HG03575 (cell line): ENCODE measurements around the gene ABCA7.

Experiments
- ATAC-seq: cut with Tn5 transposase; IDR thresholded peaks from one replicate; pipeline ENCODE4 v1.9.1; 2021; ENCODE audit not compliant: unreplicated experiment, insufficient number of reproducible peaks, low FRiP score; ENCODE audit errors: extremely low read depth

Gene ABCA7

GRCh38 chr19:1079566-1080111 lies 39.7 kb downstream of the ABCA7 start:
- ATAC-seq: no peak

GRCh38 chr19:1080360-1081161 lies 40.7 kb downstream of the ABCA7 start:
- no peak for ATAC-seq

- ATAC-seq: no peak
Measured at GRCh38 chr19:1081301-1082164, 41.6 kb downstream of the ABCA7 start.

DNA sequence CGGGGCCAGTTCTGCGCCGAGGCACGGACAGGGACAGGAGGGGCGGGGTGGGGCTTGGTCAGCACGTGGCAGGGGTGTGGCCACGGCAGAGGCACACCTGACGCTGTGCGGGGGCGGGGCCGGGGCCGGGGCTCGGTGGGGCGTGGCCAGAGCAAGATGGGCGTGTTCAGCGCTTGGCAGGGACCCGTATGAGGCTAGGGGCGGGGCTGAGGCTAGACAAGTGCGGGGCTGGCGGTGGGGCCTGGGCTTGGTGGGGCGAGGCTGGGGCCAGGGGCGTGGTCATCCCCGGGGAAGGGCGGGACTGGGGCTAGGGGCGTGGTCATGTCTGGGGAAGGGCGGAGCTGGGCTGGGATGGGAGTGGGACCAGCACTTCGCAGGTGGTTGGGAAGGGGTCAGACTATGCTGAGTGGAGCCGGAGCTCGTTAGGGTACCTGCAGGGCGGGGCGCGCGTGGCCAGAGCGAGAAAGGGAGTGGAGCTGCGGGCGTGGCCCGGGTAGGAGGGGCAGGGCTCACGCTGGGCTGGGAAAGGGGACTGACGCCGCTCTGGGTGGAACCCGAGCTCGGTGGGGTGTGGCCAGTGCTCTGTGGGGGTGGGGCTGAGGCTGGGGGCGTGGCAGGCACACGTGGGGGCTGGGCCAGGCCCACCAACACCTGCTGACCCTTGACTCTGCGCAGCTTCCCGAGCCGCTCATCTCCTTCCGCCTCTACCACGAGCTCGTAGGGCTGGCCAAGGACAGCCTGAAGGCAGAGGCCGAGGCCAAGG lies 42.4 kb downstream of the ABCA7 start:
- ATAC-seq: no peak

DNA sequence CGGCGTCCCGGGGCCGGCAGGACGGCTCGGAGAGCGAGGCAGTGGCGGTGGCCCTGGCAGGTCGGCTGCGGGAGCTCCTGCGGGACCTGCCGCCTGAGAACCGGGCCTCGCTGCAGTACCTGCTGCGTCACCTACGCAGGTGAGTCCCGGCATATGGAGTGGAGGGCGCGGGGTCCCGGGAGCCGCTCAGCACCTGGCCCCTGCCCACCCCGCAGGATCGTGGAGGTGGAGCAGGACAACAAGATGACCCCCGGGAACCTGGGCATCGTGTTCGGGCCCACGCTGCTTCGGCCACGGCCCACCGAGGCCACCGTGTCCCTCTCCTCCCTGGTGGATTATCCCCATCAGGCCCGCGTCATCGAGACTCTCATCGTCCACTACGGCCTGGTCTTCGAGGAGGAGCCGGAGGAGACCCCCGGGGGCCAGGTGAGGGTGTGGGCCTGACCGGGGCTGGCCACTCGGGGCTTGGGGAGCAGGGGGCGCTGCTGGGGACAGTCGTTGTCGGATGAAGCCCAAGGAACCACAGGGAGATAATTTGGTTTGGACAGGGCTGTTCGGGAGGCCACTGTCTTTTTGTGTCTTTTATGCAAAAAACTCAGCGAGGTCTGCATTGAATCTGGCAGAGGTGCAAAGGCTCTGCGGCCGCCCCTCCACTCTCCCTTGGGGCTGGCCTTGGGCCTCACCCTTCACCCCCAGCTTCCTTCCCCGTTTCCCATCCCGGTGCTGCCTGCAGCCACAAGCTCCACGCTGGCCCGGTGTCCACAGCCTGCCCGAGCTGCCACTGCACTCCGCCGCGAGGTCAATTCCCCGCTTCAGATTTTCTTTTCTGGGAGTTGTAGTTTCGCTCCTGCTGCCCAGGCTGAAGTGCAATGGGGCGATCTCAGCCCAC lies 43.3 kb downstream of the ABCA7 start:
- no peak for ATAC-seq

GRCh38 chr19:1084024-1084868 lies 44.3 kb downstream of the ABCA7 start:
- ATAC-seq: no peak

DNA sequence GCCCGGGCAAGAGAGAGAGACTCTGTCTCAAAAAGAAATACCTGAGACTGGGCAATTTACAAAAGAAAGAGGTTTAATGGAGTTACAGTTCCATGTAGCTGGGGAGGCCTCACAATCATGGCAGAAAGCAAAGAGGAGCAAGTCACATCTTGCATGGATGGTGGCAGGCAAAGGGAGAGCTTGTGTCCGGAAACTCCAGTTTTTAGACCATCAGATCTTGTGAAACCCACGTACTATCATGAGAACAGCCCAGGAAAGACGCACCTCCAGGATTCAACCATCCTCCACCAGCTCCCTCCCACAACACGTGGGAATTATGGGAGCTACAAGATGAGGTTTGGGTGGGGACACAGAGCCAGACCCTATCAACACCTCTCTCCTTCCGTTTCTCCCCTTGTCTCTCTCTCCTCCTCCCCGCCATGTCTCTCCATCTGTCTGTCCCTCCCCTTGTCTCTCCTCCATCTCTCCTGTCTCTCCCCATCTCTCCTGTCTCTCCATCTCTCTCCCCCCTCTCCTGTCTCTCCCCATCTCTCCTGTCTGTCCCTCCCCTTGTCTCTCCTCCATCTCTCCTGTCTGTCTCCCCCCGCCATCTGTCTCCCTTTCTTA lies 45.2 kb downstream of the ABCA7 start:
- ATAC-seq: no peak

GRCh38 chr19:1085676-1086442 lies 46.0 kb downstream of the ABCA7 start:
- ATAC-seq: no peak

GRCh38 chr19:1086613-1087012 lies 46.7 kb downstream of the ABCA7 start:
- no peak for ATAC-seq

DNA sequence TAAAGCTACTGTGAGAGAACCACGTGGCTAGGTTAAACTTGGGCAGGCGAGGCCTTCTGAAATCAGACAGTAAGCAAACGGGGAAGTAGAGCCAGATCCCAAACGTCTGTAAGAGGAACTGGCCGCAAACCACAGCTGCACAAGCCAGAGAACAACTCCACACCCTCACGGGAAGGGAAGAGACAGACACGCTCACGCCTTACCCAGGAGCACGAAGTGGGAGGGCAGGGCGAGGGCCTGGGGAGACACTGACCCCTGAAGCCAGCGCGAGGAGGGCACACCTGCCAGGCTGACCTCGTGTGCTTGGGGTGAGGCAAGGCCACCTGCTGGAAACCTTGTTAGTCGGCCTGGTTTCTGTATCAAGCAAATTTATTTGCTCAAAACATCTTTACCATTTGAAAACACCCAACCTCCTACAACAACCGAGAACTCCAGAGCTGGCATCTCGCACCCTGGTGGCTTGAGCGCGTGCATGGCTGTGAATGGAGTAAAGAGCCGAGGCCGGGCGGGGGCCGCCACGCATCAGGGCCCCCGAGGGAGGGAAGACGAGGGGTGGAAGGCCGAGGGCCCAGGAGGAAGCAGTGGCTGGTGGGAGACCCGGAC lies 48.0 kb downstream of the ABCA7 start:
- no peak for ATAC-seq

DNA sequence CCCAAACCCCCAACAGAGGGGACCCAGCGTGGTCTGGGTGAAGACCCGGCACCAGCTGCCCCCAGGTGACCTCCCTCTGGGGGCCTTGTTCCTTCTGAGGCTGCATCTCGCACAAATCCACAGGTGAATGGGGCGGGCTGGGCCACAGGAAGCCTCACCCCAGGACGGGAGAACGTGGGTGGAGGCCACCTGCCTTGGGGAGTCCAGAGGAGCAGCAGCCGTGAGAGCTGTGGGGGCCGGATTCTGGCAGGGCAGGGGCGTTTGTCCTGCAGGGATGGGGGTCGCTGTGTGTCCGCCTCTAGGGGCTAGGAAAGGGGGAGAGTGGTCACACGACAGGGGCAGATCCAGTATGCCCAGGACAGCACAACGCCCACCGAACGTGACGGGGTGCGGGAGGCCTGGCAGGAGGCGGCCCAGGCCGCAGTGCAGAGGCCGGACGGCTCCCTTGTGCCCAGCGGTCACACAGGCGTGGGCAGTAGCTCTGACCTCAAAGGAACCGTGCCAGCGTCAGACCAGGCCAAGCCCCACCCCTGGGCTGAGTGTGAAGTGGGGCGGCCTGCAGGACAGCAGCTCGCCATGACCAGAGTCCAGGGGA lies 48.6 kb downstream of the ABCA7 start:
- no peak for ATAC-seq

GRCh38 chr19:1089126-1089771 lies 49.3 kb downstream of the ABCA7 start:
- ATAC-seq: no peak

DNA sequence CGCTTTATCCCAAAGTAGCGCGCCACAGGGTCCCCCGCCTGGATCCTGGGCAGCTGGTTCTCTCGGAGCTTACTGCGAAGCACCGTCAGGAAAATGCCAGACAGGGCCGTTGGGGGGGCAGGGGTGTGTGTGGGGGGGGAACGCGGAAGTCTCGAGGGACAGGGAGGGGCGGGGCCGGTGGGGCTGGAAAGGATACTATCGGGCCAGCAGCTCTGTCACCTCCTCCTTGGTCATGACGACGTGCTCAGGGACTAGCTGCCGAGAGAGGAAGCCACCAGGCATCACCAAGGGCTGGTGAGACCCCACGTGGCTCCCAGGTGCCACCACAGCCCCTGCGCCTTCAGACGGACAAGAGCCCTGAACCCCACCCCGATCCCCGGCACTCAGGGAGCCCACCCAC lies 50.0 kb downstream of the ABCA7 start:
- no peak for ATAC-seq

DNA sequence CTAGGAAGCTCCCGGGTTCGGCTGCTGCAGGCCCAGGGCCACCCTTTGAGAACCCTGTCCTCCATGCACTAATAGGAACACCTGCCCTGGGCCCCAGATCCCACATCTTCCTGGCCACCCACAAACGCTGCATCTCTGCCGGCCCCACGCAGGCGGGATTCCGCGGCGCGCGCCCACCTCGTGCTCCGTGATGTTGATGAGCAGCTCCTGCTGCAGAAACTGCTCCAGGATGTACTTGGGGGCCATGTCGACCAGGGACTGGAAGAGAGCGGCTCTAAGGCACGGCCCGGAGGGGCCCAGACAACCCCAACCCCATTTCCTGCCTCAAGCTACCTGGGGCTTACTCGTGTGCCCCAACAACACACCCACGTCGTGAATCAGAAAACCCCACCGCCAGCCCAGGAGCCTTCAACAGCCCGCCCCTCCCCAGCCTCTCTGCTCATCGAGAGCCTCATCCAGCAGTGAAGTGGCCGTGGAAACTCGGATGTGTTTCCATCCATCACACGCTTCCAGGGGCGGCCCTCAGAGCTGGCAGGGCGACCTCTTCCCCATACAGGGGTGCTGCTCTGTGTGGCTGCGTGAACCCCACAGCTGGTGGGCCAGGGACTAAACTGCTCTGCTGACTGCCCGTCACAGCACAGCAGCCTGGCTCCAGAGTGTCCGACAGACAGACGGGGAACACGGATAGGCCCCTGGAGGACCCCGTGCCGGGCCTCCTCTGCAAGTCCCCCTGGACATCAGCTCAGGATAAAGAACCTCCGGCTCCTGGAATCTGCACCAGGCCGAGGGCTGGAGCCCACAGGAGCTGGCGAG lies 51.0 kb downstream of the ABCA7 start:
- no peak for ATAC-seq
